NT2/D1 (cell line): ENCODE data around the gene IDH3G.

Source experiments
- SUZ12 ChIP-seq: IDR thresholded peaks from 2 replicates; pipeline ENCODE4 v1.6.1; 2011; ENCODE audit not compliant: insufficient read length, insufficient read depth; ENCODE audit errors: extremely low read depth
- YY1 ChIP-seq: IDR thresholded peaks from 2 replicates; pipeline ENCODE4 v1.6.1; 2011; ENCODE audit not compliant: insufficient read length, insufficient read depth
- ZNF274 ChIP-seq: IDR thresholded peaks from 2 replicates; pipeline ENCODE4 v1.6.1; 2011; ENCODE audit warnings: mild to moderate bottlenecking, low read depth, low read length

DNA sequence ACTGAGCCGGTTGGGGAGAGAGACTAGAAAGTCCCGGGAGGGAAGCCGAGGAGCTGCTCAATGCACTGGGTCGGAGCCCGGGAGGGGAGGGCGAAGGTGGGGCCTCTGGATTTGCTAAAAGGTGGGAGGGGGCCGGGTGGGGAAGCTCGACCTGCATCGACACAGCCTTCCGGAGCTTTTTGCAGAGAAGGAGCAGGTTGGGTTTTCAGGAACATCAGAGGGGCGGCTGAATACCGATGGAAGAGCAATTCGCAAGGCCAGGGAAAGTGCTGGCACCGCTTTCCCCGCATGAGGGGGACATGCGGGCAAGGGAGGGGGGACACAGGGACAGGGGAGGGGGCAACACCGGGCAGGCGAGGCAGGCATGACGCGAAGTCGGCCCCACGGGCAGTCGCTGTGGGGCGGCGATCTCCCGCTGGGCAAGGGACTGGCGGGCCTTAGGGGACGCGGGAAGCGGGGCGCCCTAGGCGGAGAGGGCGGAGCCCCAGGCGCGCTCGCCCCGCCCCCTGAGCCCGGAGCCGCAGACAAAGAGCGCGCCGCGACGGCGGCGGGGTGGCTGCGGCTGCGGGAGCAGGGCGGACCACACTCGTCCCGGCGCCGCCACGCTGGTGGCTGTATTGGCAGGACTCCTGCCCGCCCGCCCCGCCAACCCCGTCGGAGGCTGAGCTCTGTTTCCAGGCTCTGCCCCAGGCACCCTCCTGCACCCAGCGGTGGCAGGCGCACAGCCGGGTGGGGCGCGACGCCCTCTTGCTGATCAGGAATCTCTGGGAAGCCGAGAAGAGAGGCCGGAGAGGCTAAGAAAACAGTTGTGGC lies 24.6 kb upstream of the IDH3G start:
- TF ChIP-seq SUZ12 (no peak), ZNF274 (no peak), YY1 (no peak)
